ENCODE measurements around the gene MICA.
"Not testable (repeated sequence)": the region's sequence is repeated elsewhere in the genome, so short reads cannot be mapped to it uniquely, and the experiment has no call there.

The MICA gene

DNA sequence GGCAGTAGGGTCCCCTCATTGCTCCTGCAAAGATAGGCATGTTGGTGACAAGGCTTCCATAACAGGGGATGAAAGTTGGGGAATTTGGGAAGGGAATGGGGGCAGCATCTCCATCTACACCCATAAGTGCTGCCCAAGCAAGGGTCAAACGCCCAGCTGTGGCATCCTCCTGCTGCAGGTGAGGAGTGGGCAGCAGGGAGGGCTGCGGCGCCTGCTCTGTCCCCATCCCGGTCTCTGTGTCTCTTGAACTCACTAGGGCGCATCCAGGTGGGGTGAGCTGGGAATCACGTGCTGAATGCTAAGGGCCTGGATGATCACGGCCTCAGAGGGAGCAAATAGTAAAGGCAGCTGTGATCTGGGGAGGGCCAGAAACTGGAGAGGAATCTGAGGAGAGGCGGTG lies 9.1 kb downstream of the MICA start:
- no peak for DNase-seq (ENCODE audit: low read depth in 2 of 2)

DNA sequence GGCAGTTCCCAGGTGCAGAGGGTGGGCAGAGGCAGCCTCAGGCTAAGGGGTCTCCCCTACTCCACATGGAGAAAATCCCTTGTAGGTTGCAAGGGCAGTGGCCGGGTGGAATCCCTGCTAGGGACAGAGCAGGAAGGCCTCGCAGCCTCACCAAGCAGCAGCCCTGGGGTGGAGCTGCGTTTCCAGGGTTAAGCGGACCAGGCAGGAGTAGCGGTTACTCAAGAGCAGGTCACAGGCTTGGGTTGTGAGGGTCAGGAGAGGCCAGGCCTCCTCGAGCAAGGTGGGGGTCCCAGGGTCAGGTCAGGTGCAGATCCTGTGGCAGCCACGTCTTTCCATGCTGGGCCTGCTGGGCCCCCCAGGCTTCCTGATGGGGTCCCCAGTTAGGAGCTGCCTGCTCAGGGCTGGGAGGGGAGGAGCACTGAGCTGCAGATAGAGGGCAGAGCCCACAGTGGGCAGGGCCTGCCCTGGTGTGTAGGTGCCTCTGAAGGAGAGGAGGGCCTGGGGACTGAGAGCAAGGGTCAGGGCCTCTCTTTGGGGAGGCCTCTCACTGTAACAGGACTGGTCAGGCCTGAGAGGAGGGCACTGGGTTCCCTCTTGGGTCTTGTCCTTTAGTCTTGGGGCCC lies 10.9 kb downstream of the MICA start:
- DNase-seq (ENCODE audit: low read depth in 2 of 2) = not testable (repeated sequence)

DNA sequence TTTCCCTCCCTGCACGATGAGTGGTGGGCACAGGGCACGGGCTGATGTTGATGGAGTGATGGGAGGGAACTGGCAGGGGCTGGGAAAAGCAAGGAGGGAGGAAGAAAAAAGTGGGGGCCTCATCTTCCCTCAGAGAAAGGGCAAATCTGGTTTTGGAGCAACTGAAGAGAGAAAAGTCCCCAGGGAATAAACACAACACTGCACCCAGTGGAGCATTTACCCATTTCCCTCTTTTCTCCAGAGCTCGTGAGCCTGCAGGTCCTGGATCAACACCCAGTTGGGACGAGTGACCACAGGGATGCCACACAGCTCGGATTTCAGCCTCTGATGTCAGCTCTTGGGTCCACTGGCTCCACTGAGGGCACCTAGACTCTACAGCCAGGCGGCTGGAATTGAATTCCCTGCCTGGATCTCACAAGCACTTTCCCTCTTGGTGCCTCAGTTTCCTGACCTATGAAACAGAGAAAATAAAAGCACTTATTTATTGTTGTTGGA lies 11.4 kb downstream of the MICA start:
- DNase-seq (ENCODE audit: low read depth in 2 of 2) = no peak

DNA sequence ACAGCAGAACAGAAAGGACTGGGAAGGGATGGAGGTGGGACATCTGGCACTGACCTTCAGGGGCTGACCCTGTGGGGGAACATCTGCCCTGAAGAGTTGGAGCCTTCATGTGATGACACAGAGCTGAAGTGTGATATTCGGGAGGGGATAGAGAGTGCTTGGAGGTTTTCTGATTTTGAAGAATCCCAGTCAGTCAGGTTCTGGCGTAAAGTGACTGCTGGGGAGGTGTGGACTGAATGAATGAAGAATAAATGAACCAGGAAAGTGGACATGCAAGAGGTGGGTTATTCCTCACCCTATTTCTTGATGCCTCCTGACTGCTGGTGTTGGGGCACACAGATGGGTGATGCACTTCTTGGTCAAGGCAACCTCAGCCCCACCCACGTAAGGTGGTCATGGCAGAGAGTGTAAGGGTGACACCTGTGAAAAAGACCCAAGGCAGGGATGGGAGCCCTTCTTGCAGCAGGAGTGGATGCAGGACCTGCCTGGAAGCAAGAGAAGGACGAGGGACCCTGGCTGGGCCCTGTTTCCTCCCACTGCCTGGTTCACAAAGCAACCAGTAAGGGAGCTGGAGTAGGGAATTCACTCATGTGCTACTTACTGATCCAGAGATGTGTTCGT lies 13.1 kb downstream of the MICA start:
- DNase-seq (ENCODE audit: low read depth in 2 of 2) = no peak

DNA sequence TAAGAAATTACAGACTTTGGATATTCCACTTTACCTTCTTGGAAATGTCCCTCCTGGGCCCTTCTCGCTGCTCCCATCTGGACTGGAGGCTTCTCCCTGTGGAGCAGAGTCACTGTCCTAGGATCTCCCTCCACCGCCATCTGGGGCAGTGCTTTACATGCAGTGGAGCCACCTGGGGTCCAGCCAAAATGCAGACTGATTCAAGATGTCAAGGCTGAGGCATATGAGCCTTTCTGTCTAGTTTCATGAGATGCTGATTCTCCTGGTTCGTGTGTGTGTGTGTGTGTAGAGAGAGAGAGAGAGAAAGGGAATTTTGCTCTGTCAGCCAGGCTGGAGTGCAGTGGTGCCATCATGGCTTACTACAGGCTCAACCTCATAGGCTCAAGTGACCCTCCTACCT lies 14.9 kb downstream of the MICA start:
- no peak for DNase-seq (ENCODE audit: low read depth in 2 of 2)

DNA sequence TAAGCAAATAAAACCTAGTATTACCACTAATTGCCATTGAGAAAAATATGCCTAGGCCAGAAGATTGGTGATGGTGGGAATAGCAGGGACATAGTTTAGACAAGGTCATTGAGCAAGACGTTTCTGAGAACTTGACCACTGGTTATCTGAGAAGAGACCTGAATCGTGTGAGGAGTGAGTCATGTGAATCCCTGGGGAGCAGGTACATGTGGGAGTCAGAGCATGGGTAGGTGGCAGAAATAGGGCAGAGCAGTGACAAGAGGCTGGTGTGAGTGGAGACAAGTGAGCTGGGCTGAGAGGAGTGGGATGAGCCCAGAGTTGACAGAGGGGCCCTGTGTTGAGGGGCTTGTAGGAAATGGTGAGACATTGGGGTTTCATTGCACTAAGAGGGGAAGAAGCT lies 16.4 kb downstream of the MICA start:
- DNase-seq (ENCODE audit: low read depth in 2 of 2) = no peak

DNA sequence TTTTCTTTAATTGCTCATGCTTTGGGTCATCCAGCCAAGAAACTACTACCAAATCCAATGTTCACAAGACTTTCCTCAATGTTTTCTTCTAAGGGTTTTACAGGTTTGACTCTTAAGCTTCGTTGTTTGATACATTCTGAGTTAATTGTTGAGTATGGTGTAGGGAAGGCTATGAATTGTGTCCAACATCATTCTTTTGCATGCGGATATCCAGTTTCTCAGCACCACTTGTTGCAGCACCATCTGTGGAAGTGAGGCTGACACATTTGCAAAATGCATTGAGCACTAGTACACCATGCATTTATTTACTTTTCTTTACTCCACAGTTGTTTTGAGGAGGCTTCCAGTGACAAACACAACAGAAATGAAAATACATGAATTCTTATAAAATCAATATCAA lies 17.2 kb downstream of the MICA start:
- DNase-seq (ENCODE audit: low read depth in 2 of 2) = no peak

DNA sequence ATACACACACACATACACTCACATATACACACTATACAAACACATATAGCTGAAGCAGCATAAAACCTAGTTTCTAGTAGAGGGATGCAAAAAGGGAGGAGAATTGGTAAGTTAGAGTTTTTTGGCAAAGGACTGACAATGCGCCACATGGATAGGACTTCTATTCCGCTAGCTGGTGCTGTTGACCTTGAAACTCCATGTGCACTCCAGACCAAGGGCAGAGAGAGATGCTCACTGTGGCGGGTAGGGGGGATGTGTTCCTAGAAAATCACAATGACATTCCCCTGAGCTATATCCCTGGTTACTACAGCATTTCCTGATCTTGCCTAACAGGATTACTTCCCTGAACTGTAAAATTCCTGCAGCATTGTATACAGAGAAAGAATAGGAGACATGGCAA lies 19.2 kb downstream of the MICA start:
- DNase-seq (ENCODE audit: low read depth in 2 of 2) = no peak

DNA sequence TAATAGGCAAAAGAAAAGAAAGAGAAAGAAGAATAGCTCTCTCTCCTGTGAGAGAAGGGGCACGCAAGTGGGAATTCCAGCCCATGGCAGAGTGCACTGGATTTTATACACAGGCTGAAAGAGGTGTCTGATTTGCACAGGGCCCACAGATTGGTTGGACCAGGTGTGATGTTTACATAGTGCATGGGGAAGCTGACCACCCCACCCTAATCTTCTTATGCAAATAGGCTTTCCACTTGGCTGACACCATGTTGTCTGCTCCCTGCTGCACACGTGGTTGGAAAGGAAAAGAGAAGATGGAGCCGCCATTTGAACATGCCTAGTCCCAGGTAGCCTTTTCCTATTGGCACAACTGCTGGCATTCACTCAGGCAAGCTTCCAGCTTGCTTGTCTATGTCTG lies 20.2 kb downstream of the MICA start:
- no peak for DNase-seq (ENCODE audit: low read depth in 2 of 2)

DNA sequence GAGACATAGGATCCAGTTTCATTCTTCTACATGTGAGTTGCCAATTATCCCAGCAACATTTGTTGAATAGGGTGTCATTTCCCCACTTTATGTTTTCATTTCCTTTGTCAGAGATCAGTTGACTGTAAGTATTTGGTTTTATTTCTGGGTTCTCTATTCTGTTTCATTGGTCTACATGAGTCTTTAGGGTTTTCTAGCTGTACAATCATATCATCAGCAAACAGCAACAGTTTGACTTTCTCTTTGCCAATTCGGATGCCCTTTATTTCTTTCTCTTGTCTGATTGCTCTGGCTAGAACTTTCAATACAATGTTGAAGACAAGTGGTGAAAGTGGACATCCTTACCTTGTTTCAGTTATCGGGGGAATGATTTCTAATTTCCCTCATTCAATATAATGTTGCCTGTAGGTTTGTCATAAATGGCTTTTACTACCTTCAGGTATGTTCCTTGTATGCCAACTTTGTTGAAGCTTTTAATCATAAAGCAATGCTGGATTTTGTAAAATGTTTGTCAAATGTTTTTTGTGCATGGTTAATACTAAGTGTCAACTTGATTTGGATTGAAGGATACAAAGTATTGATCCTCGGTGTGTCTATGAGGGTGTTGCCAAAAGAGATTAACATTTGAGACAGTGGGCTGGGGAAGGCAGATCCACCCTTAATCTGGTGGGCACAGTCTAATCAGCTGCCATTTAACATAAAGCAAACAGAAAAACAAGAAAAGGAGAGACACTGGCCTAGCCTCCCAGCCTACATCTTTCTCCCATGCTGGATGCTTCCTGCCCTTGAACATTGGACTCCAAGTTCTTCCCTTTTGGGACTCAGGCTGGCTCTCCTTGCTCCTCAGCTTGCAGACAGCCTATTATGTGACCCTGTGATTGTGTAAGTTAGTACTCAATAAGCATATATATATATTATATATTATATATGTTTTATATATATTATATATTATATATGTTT lies 23.3 kb downstream of the MICA start:
- no peak for DNase-seq (ENCODE audit: low read depth in 2 of 2)

DNA sequence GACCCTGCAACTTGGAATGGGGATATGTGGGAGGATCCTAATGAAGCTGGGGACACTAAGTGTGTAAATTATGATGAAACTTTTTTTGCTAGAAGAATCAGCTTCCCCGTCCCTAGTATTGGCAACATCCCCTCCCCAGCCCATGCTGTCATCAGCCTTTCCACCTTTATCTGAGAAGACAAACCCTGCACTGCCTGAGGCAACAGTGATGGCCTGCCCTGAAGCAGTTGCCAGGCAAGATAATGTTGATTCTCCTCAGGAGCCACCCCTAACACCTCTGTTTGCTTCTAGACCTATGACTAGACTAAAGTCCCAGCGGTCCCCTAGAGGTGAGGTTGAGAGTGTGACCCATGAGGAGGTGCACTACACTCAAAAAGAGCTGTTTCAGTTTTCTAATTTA lies 27.1 kb downstream of the MICA start:
- no peak for DNase-seq (ENCODE audit: low read depth in 2 of 2)

DNA sequence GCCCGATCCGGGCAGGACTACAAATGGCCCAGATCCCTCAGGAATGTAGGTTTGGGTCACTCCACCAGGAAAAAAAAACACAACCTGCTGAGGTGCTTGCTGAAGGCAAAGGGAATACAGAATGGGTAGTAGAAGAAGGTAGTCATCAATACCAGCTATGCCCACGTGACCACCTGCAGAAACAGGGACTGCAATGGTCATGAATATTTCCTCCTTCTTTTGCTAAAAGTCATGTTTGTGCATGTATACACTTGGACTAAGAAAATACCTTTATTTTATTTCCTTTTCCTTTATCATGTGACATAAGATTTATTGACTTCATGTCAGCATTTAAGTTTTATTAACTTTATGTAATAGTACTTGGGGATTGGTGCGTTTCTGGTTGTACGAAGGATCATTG lies 31.7 kb downstream of the MICA start:
- not testable (repeated sequence) for DNase-seq (ENCODE audit: low read depth in 2 of 2)

DNA sequence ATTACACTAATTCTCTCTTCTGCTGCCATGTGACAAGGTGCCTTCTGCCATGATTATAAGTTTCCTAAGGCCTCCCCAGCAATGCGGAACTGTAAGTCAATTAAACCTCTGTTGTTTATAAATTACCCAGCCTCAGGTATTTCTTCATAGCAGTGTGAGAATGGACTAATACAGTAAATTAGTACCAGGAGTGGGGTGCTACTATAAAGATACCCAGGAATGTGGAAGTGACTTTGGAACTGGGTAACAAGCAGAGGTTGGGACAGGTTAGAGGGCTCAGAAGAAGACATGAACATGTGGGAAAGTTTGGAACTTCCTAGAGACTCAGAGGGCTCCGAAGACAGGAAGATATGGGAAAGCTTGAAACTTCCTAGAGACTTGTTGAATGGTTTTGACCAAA lies 34.8 kb downstream of the MICA start:
- no peak for DNase-seq (ENCODE audit: low read depth in 2 of 2)

DNA sequence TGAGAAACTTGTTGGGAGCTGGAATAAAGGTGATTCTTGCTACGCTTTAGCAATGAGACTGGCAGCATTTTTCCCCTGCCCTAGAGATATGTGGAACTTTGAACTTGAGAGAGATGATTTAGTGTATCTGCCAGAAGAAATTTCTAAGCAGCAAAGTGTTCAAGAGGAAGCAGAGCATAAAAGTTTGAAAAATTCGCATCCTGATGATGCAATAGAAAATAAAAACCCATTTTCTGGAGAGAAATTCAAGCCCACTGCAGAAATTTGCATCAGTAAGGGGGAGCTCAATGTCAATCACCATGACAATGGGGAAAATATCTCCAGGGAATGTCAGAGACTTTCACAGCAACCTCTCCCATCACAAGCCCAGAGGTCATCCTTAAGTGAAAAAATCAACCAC lies 35.3 kb downstream of the MICA start:
- DNase-seq (ENCODE audit: low read depth in 2 of 2) = no peak

DNA sequence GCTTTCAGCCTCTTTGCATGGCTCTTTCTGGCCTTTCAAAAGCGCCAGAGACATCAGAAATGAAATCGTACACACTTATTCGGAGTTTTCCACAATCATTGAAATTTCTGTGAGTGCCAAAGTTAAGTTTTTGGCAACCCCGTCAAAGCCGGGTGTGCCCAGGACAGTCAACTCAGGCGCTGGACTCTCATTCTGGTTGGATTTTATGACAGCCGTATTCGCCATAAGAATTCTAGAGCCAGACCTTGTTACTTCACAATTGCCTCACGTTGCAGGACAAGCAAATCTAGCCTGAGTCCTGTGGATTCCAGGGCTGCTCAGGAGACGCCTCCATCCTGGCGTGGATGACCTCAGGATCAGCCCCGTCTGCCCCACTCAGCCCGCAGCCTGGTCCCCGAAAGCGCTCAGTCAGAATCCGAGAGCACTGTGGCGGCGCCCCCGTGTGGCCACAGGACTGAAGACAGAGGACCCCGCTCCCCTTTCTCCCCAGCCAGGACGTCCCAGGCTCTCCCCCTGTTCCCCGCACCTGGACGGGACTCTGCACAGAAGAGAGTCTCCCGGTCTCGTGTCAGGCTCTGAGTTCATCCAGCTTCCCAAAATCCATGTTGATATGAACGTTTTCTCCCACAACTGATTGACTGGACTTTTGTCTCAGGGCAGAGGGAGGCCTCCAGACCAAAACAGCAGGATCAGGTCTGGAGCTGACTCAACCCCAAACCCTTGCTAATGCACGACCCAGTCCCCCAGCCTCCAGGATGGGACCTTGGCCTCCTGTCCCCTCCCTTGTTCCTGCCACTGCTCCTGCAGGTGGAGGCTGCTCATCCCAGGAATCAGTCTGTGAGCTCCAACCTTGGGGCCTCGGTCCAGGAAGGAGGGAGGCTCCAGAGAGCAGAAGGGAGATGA lies 38.2 kb downstream of the MICA start:
- peak; percentile 84 to 86 for DNase-seq (ENCODE audit: low read depth in 2 of 2)

DNA sequence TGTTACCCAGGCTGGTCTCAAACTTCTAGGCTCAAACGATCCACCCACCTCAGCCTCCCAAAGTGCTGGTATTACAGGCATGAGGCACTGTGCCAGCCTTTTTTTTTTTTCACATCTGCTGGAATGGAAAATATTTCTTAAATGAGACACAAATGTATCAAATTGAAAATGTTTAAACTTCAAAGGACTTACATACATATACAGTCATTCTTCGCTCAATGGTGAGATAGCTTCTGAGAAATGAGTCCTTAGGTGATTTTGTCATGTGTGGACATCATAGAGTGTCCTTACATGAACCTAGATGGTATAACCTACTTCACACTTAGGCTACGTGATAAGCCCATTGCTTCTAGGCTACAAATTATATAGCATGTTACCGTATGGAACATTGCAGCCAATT lies 43.1 kb downstream of the MICA start:
- DNase-seq (ENCODE audit: low read depth in 2 of 2) = no peak

DNA sequence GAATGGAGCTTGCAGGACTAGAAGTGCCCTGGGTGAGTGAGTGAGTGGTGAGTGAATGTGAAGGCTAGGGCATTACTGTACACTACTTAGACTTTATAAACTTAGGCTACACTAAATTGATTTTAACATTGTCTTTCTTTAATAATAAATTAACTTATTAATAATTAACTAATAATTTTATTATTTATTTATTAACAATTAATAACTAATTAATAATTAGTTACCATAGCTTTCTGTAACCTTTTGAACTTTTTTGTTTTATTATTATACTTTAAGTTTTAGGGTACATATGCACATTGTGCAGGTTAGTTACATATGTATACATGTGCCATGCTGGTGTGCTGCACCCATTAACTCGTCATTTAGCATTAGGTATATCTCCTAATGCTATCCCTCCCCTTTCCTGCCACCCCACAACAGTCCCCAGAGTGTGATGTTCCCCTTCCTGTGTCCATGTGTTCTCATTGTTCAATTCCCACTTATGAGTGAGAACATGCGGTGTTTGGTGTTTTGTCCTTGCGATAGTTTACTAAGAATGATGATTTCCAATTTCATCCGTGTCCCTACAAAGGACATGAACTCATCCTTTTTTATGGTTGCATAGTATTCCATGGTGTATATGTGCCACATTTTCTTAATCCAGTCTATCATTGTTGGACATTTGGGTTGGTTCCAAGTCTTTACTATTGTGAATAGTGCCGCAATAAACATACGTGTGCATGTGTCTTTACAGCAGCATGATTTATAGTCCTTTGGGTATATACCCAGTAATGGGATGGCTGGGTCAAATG lies 43.8 kb downstream of the MICA start:
- DNase-seq (ENCODE audit: low read depth in 2 of 2) = not testable (repeated sequence)

DNA sequence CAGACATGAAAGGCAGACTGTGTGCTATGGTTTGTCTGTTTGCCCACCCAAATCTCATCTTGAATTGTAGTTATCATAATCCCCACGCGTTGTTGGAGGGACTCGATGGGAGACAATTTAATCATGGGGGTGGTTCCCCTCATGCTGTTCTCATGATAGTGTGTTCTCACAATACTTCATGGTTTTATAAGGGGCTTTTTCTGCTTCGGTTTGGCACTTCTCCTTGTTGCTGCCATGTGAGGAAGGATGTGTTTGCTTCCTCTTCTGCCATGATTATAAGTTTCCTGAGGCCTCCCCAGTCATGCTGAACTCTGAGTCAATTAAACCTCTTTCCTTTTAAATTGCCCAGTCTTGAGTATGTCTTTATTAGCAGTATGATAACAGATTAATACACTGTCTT lies 47.4 kb downstream of the MICA start:
- no peak for DNase-seq (ENCODE audit: low read depth in 2 of 2)

DNA sequence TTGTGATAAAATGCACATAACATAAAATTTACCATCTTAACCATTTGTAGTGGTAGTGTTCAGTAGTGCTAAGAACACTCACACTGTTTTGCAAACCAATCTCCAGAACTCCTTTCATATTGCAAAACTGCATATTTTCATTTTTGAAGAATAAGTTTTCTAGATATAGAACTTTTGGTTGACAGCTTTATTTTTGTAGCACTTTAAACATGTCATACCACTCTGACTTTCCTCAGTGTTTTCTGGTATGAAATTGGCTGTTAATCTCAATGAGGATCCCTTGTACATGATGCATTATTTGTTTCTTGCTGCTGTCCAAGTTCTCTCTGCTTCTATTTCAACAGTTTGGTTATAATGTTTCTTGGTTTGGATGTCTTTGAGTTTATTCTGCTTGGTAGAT lies 49.5 kb downstream of the MICA start:
- no peak for DNase-seq (ENCODE audit: low read depth in 2 of 2)

DNA sequence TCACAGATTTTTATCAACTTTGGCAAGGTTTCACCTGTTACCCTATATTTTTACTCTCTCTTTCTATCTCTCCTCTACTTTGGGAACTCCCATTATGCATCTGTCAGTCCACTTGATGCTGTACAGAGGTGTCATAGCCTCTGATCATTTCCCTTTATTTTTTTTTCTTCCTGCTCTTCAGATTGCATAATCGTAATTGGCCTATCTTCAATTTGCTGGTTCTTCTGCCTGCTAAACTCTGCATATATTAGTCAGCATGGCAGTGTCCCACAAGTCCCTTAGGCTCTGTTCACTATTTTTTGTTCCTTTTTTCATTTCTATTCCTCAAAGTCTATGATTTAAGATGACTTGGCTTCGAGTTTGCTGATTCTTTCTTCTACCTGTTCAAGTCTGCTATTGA lies 49.9 kb downstream of the MICA start:
- no peak for DNase-seq (ENCODE audit: low read depth in 2 of 2)

DNA sequence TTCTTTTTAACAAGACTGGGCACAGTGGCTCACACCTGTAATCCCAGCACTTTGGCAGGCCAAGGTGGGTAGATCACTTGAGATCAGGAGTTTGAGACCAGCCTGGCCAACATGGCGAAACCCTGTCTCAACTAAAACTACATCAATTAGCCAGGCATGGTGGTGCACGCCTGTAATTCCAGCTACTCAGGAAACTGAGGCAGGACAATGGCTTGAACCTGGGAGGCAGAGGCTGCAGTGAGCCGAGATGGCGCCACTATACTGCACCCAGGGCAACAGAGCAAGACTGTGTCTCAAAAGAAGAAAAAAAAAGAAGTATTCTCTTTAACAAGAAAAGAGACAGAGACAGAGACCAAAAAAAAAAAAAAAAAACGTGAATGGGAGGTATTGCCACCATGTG lies 56.5 kb downstream of the MICA start:
- not testable (repeated sequence) for DNase-seq (ENCODE audit: low read depth in 2 of 2)

Measured in stimulated activated CD4-positive, alpha-beta T cell treated with anti-CD3 and anti-CD28 coated beads, Interleukin-1b, Interleukin-23, amount 100 ng/mL, for 4 hours (primary cell).